ENCODE results near the gene FGF12. TPM values are rescaled to one million over a fixed set of nuclear protein-coding genes. Genes with fewer than 3 reads are reported as not detected.
A peak's percentile ranks its signal among the peaks of the same experiment; 100 is the strongest.

Gene FGF12
- total and polyA plus RNA-seq, 9 donors, result 3.0 to 5.4 (median 4.3) TPM

GRCh38 chr3:192482809-192483208, 244.5 kb downstream of the FGF12 start:
- 25% methylated on average over 1 of the region's 2 CpGs for WGBS (ENCODE audit: insufficient coverage)
- no peaks in the 10 kb centered on the region for H3K27me3 ChIP-seq (ENCODE audit: control insufficient read depth, insufficient read depth, low read length)
- H3K4me3 ChIP-seq (ENCODE audit: low read length), result no peak overlapping the region
- H3K4me1 ChIP-seq (ENCODE audit: control insufficient read depth, insufficient read depth, low read length), result no peaks in the 10 kb centered on the region
- no peak overlapping the region for H3K27ac ChIP-seq (ENCODE audit: low read length)
- peak; percentile 54 for DNase-seq
- H3K9me3 ChIP-seq (replicated peaks; ENCODE audit: control insufficient read depth, low read depth, low read length), result no peaks in the 10 kb centered on the region
- no peaks in the 10 kb centered on the region for H3K36me3 ChIP-seq (ENCODE audit: control insufficient read depth, insufficient read depth, low read length)

DNA sequence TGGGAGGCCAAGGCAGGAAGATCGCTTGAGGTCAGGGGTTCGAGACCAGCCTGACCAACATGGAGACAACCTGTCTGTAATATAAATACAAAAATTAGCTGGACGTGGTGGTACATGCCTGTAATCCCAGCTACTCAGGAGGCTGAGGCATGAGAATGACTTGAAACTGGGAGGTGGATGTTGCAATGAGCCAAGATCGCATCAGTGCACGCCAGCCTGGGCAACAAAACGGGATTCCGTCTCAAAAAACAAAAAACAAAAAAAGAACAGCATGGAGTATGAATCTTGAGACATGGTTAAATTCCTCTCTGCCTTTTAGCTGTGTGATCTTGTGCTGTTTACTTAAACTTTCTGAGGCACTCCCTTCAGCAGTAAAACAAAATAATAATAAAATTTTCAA, 244.9 kb downstream of the FGF12 start:
- Histone ChIP-seq H3K4me1 (ENCODE audit: control insufficient read depth, insufficient read depth, low read length) (no peaks in the 10 kb centered on the region), H3K9me3 (replicated peaks; ENCODE audit: control insufficient read depth, low read depth, low read length) (no peaks in the 10 kb centered on the region), H3K27ac (ENCODE audit: low read length) (no peak overlapping the region), H3K36me3 (ENCODE audit: control insufficient read depth, insufficient read depth, low read length) (no peaks in the 10 kb centered on the region), H3K27me3 (ENCODE audit: control insufficient read depth, insufficient read depth, low read length) (no peaks in the 10 kb centered on the region), H3K4me3 (ENCODE audit: low read length) (no peak overlapping the region)
- no CpG with 5 or more reads among the region's 7 CpGs for WGBS (ENCODE audit: insufficient coverage)
- DNase-seq, result no peak

GRCh38 chr3:192481638-192482037, 245.7 kb downstream of the FGF12 start:
- Histone ChIP-seq H3K9me3 (replicated peaks; ENCODE audit: control insufficient read depth, low read depth, low read length) (no peaks in the 10 kb centered on the region), H3K27ac (ENCODE audit: low read length) (no peak overlapping the region), H3K36me3 (ENCODE audit: control insufficient read depth, insufficient read depth, low read length) (no peaks in the 10 kb centered on the region), H3K27me3 (ENCODE audit: control insufficient read depth, insufficient read depth, low read length) (no peaks in the 10 kb centered on the region), H3K4me3 (ENCODE audit: low read length) (no peak overlapping the region), H3K4me1 (ENCODE audit: control insufficient read depth, insufficient read depth, low read length) (no peaks in the 10 kb centered on the region)
- WGBS (ENCODE audit: insufficient coverage), result 52% methylated on average over 3 of the region's 5 CpGs
- peak; percentile 26 for DNase-seq

GRCh38 chr3:192467230-192468140, 259.9 kb downstream of the FGF12 start:
- Histone ChIP-seq H3K36me3 (ENCODE audit: control insufficient read depth, insufficient read depth, low read length) (no peaks in the 10 kb centered on the region), H3K27me3 (ENCODE audit: control insufficient read depth, insufficient read depth, low read length) (peaks cover 3% of the 10 kb centered on the region), H3K4me3 (ENCODE audit: low read length) (no peak overlapping the region), H3K4me1 (ENCODE audit: control insufficient read depth, insufficient read depth, low read length) (no peaks in the 10 kb centered on the region), H3K9me3 (replicated peaks; ENCODE audit: control insufficient read depth, low read depth, low read length) (no peaks in the 10 kb centered on the region), H3K27ac (ENCODE audit: low read length) (no peak overlapping the region)
- DNase-seq, result peak; percentile 56
- 10% methylated on average over 7 of the region's 13 CpGs for WGBS (ENCODE audit: insufficient coverage)

GRCh38 chr3:192449036-192449435, 278.3 kb downstream of the FGF12 start:
- Histone ChIP-seq H3K9me3 (replicated peaks; ENCODE audit: control insufficient read depth, low read depth, low read length) (no peaks in the 10 kb centered on the region), H3K36me3 (ENCODE audit: control insufficient read depth, insufficient read depth, low read length) (no peaks in the 10 kb centered on the region), H3K4me1 (ENCODE audit: control insufficient read depth, insufficient read depth, low read length) (peaks cover 10% of the 10 kb centered on the region), H3K27me3 (ENCODE audit: control insufficient read depth, insufficient read depth, low read length) (no peaks in the 10 kb centered on the region), H3K4me3 (ENCODE audit: low read length) (no peak overlapping the region), H3K27ac (ENCODE audit: low read length) (no peak overlapping the region)
- WGBS (ENCODE audit: insufficient coverage), result 87% methylated on average over 2 of the region's 4 CpGs
- no peak for DNase-seq

DNA sequence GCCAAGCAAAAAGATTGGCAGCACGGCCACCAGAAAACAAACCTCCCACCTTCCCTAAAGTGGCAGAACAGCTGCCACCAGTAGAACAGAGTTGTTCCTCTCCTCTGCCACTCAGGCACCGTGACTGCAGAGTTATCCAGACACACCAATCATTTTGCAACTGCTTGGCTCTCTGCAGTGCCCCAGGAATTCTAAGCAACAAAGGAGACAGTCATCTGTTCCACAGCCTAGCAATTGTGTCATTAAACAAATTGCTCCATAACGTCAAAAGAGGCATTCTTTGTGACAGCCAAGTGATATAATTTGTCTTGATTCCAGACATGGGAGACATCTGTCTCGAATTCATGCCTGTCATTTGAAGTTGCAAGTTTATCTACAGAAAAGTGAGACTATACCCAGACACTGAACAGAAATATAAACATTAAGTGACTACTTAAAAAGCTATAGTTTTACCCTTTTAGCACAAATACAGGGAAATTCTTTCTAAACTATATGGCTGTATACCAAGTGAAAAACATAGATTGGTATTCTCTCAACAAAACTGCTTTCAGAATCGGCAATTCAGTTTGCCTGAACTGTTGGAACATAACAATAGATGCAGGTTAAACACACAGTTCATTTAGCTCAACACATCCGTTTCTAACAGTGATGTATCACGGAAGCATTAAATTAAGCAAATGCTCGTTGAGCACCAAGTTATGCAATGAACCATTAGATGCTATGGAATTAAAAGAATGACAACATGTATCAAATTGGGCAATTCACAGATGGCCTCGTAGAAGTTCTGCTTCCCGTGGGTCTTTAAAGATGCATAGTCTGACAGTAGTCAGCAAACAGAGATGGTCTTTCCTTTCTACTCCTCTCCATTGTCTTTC, 281.3 kb downstream of the FGF12 start:
- no peak overlapping the region for H3K4me3 ChIP-seq (ENCODE audit: low read length)
- H3K9me3 ChIP-seq (replicated peaks; ENCODE audit: control insufficient read depth, low read depth, low read length), result no peaks in the 10 kb centered on the region
- H3K27ac ChIP-seq (ENCODE audit: low read length), result peak overlapping the region; percentile 62
- H3K4me1 ChIP-seq (ENCODE audit: control insufficient read depth, insufficient read depth, low read length), result peaks cover 10% of the 10 kb centered on the region
- DNase-seq, result peak; percentile 77
- no peaks in the 10 kb centered on the region for H3K27me3 ChIP-seq (ENCODE audit: control insufficient read depth, insufficient read depth, low read length)
- H3K36me3 ChIP-seq (ENCODE audit: control insufficient read depth, insufficient read depth, low read length), result no peaks in the 10 kb centered on the region
- WGBS (ENCODE audit: insufficient coverage), result 43% methylated on average over 7 of the region's 10 CpGs

DNA sequence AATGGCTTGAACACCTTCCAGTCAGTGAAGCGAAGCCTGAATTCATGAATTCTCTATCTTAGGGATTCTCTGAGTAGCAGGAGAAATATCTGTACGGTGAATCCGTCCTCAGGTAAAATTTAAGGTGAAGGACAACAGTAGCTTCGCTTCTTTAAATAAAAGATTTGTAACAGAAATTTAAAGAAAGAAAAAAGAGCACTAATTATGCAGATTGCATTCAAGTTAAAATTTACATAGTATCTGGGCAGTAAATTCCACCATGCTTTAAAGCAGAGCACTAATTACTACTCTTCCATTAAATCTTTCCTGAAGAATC, 282.6 kb downstream of the FGF12 start:
- H3K27me3 ChIP-seq (ENCODE audit: control insufficient read depth, insufficient read depth, low read length), result no peaks in the 10 kb centered on the region
- DNase-seq, result no peak
- WGBS (ENCODE audit: insufficient coverage), result no CpG with 5 or more reads among the region's 4 CpGs

GRCh38 chr3:192444096-192444790, 283.1 kb downstream of the FGF12 start:
- WGBS (ENCODE audit: insufficient coverage), result 36% methylated on average over 4 of the region's 12 CpGs
- no peak overlapping the region for H3K27ac ChIP-seq (ENCODE audit: low read length)

More for the DNA sequence above, 282.6 kb downstream of the FGF12 start:
- Histone ChIP-seq H3K9me3 (replicated peaks; ENCODE audit: control insufficient read depth, low read depth, low read length) (no peaks in the 10 kb centered on the region), H3K4me1 (ENCODE audit: control insufficient read depth, insufficient read depth, low read length) (peaks cover 10% of the 10 kb centered on the region), H3K36me3 (ENCODE audit: control insufficient read depth, insufficient read depth, low read length) (no peaks in the 10 kb centered on the region), H3K4me3 (ENCODE audit: low read length) (no peak overlapping the region), H3K27ac (ENCODE audit: low read length) (no peak overlapping the region)

DNA sequence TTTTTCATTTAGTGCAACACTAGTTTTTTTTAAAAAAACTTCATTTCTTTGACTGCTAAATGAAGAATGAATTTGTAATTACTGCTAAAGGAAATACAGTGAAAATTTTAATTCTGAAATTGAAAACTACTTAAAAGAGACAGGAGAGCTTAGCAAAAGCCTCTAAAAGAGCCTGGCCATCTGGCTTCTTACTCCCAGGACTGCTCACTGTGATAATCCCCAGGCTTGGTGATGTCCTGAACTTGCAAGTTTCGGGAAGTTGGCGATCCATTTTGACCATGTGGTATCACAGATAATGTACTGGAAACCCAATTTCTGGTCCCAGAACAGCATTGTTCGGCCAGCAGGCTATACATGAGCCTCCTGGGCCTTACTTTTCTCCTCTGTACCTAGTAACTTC, 292.1 kb downstream of the FGF12 start:
- no peaks in the 10 kb centered on the region for H3K4me1 ChIP-seq (ENCODE audit: control insufficient read depth, insufficient read depth, low read length)
- 17% methylated on average over 1 of the region's 3 CpGs for WGBS (ENCODE audit: insufficient coverage)

More at GRCh38 chr3:192444096-192444790, 283.1 kb downstream of the FGF12 start:
- peak; percentile 77 for DNase-seq
- Histone ChIP-seq H3K9me3 (replicated peaks; ENCODE audit: control insufficient read depth, low read depth, low read length) (no peaks in the 10 kb centered on the region), H3K27me3 (ENCODE audit: control insufficient read depth, insufficient read depth, low read length) (no peaks in the 10 kb centered on the region), H3K36me3 (ENCODE audit: control insufficient read depth, insufficient read depth, low read length) (no peaks in the 10 kb centered on the region), H3K4me3 (ENCODE audit: low read length) (no peak overlapping the region), H3K4me1 (ENCODE audit: control insufficient read depth, insufficient read depth, low read length) (peaks cover 10% of the 10 kb centered on the region)

GRCh38 chr3:192434186-192434585, 293.2 kb downstream of the FGF12 start:
- no peak overlapping the region for H3K4me3 ChIP-seq (ENCODE audit: low read length)
- H3K36me3 ChIP-seq (ENCODE audit: control insufficient read depth, insufficient read depth, low read length), result no peaks in the 10 kb centered on the region
- H3K9me3 ChIP-seq (replicated peaks; ENCODE audit: control insufficient read depth, low read depth, low read length), result no peaks in the 10 kb centered on the region
- no peak for DNase-seq
- no peaks in the 10 kb centered on the region for H3K27me3 ChIP-seq (ENCODE audit: control insufficient read depth, insufficient read depth, low read length)
- no peak overlapping the region for H3K27ac ChIP-seq (ENCODE audit: low read length)
- WGBS (ENCODE audit: insufficient coverage), result no CpG with 5 or more reads among the region's 2 CpGs
- no peaks in the 10 kb centered on the region for H3K4me1 ChIP-seq (ENCODE audit: control insufficient read depth, insufficient read depth, low read length)

More for the DNA sequence above, 292.1 kb downstream of the FGF12 start:
- no peak for DNase-seq
- Histone ChIP-seq H3K27me3 (ENCODE audit: control insufficient read depth, insufficient read depth, low read length) (no peaks in the 10 kb centered on the region), H3K27ac (ENCODE audit: low read length) (no peak overlapping the region), H3K9me3 (replicated peaks; ENCODE audit: control insufficient read depth, low read depth, low read length) (no peaks in the 10 kb centered on the region), H3K4me3 (ENCODE audit: low read length) (no peak overlapping the region), H3K36me3 (ENCODE audit: control insufficient read depth, insufficient read depth, low read length) (no peaks in the 10 kb centered on the region)
